ENCODE measurements around the gene ALG12.

The ALG12 gene

DNA sequence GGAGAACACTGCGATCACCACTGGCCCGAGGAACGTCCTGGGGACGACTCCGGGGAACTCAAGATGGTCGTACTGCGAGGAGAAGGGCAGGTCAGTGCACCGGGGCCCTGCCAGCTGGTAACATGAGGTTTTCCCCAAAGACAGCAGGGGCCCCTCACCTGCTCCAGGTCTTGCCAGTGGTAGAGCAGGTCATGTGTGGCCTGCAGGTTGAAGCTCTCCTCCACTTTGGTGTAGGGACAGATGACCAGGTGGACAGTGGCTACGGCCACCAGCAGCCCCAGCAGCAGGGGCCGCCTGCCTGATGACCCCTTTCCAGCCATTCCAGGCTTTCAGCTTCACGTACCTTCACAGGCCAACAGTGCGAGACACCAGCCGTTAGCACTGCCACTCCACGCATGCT is 4.8 kb downstream of the ALG12 start:
- DNase-seq (ENCODE audit: low read depth in 4 of 4, low spot score in 1 of 4), result no peak

DNA sequence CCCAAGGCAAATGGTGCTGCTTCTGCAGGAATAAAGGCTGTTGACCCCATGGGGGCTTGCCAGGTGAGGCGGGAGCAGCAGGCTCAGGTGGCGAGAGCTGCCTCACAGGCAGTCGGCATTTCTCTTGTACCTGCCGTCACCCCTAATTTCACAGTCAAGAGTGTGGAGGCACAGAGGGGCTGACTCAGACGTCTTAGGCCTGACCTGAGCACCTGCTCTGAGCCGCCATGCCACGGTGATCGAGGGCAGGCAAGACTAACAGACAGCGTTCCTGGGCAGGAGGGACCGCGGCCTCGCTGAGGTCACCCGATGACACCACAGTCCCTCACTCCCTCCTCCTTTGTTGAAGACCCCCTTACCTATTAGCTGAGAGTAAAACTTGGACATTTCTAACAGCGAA is 5.2 kb downstream of the ALG12 start:
- no peak for DNase-seq (ENCODE audit: low read depth in 4 of 4, low spot score in 1 of 4)

- DNase-seq (ENCODE audit: low read depth in 4 of 4, low spot score in 1 of 4), result no peak
Measured at GRCh38 chr22:49911881-49912625, 6.2 kb downstream of the ALG12 start.

DNA sequence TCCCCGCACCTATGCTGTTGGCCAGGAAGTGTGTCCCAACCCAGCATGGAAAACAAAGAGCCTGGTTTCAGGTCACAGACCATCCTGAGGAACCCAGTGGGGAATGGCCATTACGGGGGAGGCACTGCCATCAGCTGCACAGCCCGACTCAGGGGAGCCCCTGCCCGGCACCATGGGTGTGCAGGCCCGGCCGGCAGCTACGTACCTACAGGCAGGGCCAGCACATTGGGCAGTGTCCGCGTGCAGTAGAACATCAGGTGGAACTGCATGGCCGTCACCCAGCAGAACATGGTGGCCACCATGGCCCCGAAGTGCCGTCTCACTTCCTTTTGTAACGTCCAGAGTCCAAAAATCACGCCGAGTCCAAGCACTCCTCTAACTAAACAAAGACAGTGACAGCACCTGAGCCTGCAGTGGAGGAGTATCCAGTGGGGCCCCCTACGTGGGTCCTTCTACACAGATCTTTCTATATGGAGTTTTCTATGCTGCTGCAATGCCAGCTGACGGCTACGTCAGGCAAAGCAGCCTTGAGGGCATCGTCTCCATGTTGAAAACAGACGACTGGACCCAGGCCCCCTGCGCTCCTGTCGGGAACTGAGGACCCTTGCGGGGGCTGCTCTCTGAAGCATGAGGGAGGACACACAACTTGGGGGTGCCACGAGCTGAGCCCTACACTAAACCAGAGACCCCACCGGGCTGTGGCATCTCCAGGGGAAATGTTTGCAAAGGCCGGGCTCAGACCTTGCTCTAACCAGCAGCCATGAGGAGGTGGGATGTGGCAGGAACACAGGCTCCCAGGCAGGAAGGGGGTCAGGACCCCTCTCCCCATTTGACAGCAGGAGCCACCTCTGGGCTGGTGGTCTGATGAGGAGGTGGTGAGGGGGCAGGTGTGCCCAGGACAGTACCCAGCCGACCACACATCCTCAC is 7.7 kb downstream of the ALG12 start:
- DNase-seq (ENCODE audit: low read depth in 4 of 4, low spot score in 1 of 4), result no peak

DNA sequence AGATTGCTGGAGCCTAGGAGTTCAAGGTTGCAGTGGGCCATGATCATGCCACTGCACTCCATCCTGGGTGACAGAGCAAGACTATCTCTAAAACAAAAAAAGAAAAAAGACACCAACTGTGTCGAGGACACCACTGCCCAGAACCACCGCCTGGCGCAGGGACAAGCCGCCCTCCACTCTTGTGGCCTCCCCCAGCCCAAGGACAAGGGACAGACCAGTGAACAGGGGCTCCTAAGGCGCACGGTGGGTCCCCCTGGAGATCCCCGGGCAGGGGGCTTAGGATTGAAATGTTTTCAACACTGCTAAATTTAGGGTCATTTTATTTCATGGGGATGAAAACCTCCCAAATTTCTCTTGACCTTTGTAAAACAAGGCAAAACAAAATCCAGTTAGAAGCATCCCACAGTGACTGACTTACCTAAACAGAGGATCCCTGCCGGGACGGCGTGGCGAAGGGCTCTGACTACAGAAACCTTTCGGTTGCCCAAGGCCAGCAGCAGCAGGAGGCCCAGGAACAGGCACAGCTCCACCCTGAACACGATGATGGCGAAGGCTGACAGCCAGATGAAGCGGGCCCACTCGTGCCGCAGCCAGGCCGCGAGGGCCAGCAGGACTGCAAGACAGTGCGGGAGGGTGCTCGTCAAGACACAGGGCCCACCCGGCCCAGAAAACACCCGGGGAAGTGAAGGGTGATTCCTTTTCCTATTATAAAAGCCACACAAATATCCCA is 8.6 kb downstream of the ALG12 start:
- no peak for DNase-seq (ENCODE audit: low read depth in 4 of 4, low spot score in 1 of 4)

GRCh38 chr22:49907807-49908206 is 10.4 kb downstream of the ALG12 start:
- no peak for DNase-seq (ENCODE audit: low read depth in 4 of 4, low spot score in 1 of 4)

DNA sequence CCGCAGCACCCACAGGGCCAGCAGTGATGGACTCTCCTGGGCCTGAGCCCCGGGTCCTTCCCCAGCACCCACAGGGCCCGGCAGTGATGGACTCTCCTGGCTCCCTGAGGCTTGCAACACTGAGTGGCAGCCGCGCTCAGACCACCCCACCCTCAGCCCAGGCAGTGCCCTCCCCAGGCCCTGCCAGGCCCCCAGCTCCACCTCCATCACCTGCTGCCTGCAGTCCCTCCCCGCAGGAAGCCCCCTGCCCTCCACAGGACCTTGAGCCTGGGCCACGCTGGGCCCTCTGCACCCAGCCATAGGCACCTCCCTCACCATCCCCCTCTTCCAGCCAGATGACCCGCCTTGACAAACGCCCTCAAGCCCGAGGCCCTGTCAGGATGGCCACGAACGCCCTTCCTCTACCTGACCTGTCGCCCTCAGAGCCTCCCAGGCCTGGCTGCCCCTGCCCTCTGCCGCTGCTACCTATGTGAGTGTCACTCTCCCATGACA is 11.4 kb downstream of the ALG12 start:
- no peak for DNase-seq (ENCODE audit: low read depth in 4 of 4, low spot score in 1 of 4)

GRCh38 chr22:49906071-49906798 is 12.0 kb downstream of the ALG12 start:
- no peak for DNase-seq (ENCODE audit: low read depth in 4 of 4, low spot score in 1 of 4)

- no peak for DNase-seq (ENCODE audit: low read depth in 4 of 4, low spot score in 1 of 4)
Measured at GRCh38 chr22:49905465-49905864, 12.8 kb downstream of the ALG12 start.

GRCh38 chr22:49904040-49904369 is 14.2 kb downstream of the ALG12 start:
- DNase-seq (ENCODE audit: low read depth in 4 of 4, low spot score in 1 of 4), result no peak

GRCh38 chr22:49903322-49904039 is 14.8 kb downstream of the ALG12 start:
- DNase-seq (ENCODE audit: low read depth in 4 of 4, low spot score in 1 of 4), result no peak

DNA sequence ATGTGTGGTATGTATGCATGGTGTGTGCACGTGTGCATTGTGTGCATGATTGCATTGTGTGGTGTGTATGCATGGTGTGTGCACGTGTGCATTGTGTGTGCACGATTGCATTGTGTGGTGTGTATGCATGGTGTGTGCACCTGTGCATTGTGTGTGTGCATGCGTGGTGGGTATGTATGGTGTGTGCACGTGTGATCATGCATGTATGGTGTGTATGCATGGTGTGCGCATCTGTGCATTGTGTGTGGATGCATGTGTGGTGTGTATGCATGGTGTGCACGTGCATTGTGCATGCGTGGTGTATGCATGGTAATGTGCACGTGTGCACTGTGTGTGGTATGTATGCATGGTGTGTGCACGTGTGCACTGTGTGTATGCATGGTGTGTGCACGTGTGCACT is 16.8 kb downstream of the ALG12 start:
- no peak for DNase-seq (ENCODE audit: low read depth in 4 of 4, low spot score in 1 of 4)

DNA sequence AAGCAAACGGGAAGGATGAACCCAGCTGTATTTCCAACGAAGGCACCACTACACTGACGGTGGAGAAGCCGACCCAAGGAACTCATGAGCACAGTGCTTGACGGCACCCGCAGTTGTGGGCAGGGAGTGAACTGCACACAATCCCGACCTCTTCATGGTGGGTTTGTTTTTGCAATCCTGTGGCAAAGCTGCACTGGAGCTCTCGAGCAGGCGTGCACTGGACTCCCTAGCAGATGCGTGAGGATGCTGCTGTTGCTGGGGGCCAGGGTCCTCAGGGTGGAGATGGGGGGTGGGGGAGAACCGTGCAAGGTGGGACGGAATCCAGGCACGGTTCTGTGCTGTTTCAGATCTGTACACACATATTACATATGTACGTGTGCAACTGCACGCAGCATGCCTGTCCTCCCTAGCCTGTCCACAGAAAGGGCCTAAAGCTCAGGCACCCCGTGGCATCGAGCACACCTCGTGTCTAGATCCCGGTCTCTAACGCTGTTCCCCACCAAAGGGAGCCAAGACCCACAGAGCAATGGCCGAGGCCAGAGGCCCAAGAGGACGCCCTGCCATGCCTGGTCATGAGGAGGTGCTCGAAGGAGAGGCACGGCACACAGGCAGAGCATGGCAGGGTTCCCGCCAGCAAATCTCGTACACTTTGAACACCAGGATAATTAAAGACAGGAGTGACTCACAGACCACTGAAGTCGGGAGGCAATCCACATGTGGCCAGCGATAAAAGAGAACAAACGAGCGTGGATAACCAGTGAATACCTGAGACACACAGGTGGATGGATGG is 17.6 kb downstream of the ALG12 start:
- DNase-seq (ENCODE audit: low read depth in 4 of 4, low spot score in 1 of 4), result no peak

DNA sequence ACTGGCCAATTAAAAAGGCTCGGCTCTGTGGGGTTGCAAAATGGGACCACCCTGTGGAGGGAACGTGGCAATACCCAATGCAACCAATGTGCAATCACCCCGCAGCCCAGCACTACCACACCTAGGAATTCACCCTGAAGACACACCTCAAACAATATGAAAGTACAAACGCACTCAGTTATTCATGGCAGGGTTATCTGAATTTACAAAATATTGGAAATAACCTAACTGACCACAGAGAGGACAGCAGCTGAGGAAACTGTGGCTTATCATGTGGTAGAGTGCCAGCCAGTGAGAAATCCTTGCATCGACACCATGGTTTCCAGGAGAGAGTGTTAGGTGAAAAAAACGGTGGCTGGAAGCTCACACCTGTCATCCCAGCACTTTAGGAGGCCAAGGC is 18.7 kb downstream of the ALG12 start:
- no peak for DNase-seq (ENCODE audit: low read depth in 4 of 4, low spot score in 1 of 4)

GRCh38 chr22:49897015-49897684 is 21.1 kb downstream of the ALG12 start:
- DNase-seq (ENCODE audit: low read depth in 4 of 4, low spot score in 1 of 4), result no peak

GRCh38 chr22:49896201-49896600 is 22.0 kb downstream of the ALG12 start:
- no peak for DNase-seq (ENCODE audit: low read depth in 4 of 4, low spot score in 1 of 4)

- DNase-seq (ENCODE audit: low read depth in 4 of 4, low spot score in 1 of 4), result no peak
Measured at GRCh38 chr22:49894322-49895054, 23.8 kb downstream of the ALG12 start.

GRCh38 chr22:49893025-49893424 is 25.2 kb downstream of the ALG12 start:
- DNase-seq (ENCODE audit: low read depth in 4 of 4, low spot score in 1 of 4), result no peak

All from stimulated activated CD4-positive, alpha-beta T cell treated with anti-CD3 and anti-CD28 coated beads, Interleukin-1b, Interleukin-23, amount 100 ng/mL, for 24 hours (primary cell).